ENCODE measurements around the gene PSMG2. TPM values are rescaled to one million over a fixed set of nuclear protein-coding genes. Genes with fewer than 3 reads are reported as not detected.
A peak's percentile ranks its signal among the peaks of the same experiment; 100 is the strongest.

PSMG2 gene
- total and polyA plus RNA-seq, 2 of the 13 experiments (the other 11 are each of a cell fraction or from before 2014, with no cell fraction given), result 53.4 to 94.8 TPM

- Histone ChIP-seq H3K27me3 (ENCODE audit: control insufficient read depth in 1 of 2, insufficient read depth in 2 of 2, low read length in 2 of 2) (no peaks in the 10 kb centered on the region), H3K9ac (ENCODE audit: insufficient read depth, low read depth, low read length) (peak overlapping the region; percentile 74), H3K4me3 (replicated peaks in 1 of 3; ENCODE audit: insufficient read depth in 1 of 3, low read depth in 2 of 3, low read length in 3 of 3) (peak overlapping the region; percentile 78 to 86 (median 85)), H3K27ac (ENCODE audit: extremely low read length, insufficient read depth, low read length) (peak overlapping the region; percentile 23), H3K4me1 (ENCODE audit: insufficient read depth, low read length) (peaks cover 24% of the 10 kb centered on the region), H3K79me2 (ENCODE audit: insufficient read depth, low read length) (peaks cover 16% of the 10 kb centered on the region), H3K36me3 (replicated peaks in 1 of 2; ENCODE audit: control insufficient read depth in 1 of 2, insufficient read depth in 2 of 2, low read length in 2 of 2) (no peaks in the 10 kb centered on the region), H3K4me2 (ENCODE audit: low read depth, low read length) (peak overlapping the region; percentile 86), H2AFZ (ENCODE audit: low read length) (no peak overlapping the region), H4K20me1 (ENCODE audit: insufficient read depth, low read length) (no peaks in the 10 kb centered on the region), H3K9me3 (ENCODE audit: low read length) (no peaks in the 10 kb centered on the region)
- 0% methylated on average over 26 of the region's 89 CpGs for WGBS (ENCODE audit: low lambda C conversion rate)
- in situ Hi-C loops (cut with HindIII; ENCODE audit: extremely low pct_ligation_motif_present, low pct_unique_long_range_greater_than_20kb) (loop anchor here (5.0 kb wide), 2 partner anchors 115 to 265 kb away; no protein-coding TSS in a partner anchor), intact Hi-C loops (cut with micrococcal nuclease; ENCODE audit: unreplicated experiment) (loop anchor here (5.0 kb wide), 3 partner anchors 195 to 375 kb away; no protein-coding TSS in a partner anchor)
- peak; percentile 79 for ATAC-seq
- no peak for DNase-seq (ENCODE audit: low spot score)
- no TSS peak for BruUV-seq (replicated peaks)
- POLR2A ChIA-PET, result interaction anchor here (0.9 to 1.0 kb wide), 2 partner anchors 236 to 280 kb away, joined by 3 read pairs; partner anchors contain the start of gene AFG3L2
- CTCF ChIA-PET (ENCODE audit: low intra/inter-chr PET ratio, low total read pairs), result interaction anchor here (6.0 kb wide), 1 partner anchor 265 kb away, joined by 55 read pairs; no protein-coding TSS in a partner anchor
- FAIRE-seq, result no peak
- no peak for TF ChIP-seq TP53 (CRISPR knock-in tag; conservative IDR thresholded peaks at IDR 0.05)
- TF ChIP-seq MAZ (IDR thresholded peaks at IDR 0.05; ENCODE audit: borderline replicate concordance, low read depth, low read length), result no peak
- TF ChIP-seq MAZ (CRISPR knock-in tag; IDR thresholded peaks at IDR 0.05; ENCODE audit: low read depth), result 0 out of 2 replicates have a peak, but pooled peaks have one; percentile 37
- no peak for TF ChIP-seq NFIC (IDR thresholded peaks at IDR 0.05; ENCODE audit: low read length)
- no peak for TF ChIP-seq HNF4G (IDR thresholded peaks at IDR 0.05; ENCODE audit: borderline replicate concordance, low read depth, low read length)
- TF ChIP-seq HNF4G (CRISPR knock-in tag; IDR thresholded peaks at IDR 0.05; ENCODE audit: borderline replicate concordance, low read depth), result peak; percentile 53; the same call in 1 of the 2 replicates
- no peak for TF ChIP-seq TIGD3 (CRISPR knock-in tag; IDR thresholded peaks at IDR 0.05; ENCODE audit: borderline replicate concordance)
- 0 out of 2 replicates have a peak, but pooled peaks have one; percentile 18 for TF ChIP-seq BCL3 (CRISPR knock-in tag; IDR thresholded peaks at IDR 0.05)
- TF ChIP-seq KDM2A (CRISPR knock-in tag; IDR thresholded peaks at IDR 0.05; ENCODE audit: borderline replicate concordance, low read depth), result peak; percentile 27; the same call in 1 of the 2 replicates
- TF ChIP-seq NCOA2 (CRISPR knock-in tag; IDR thresholded peaks at IDR 0.05), result no peak
- TF ChIP-seq RAD21 (CRISPR knock-in tag; IDR thresholded peaks at IDR 0.05), result peak; percentile 18; the same call in 1 of the 2 replicates
- no peak for TF ChIP-seq ZKSCAN8 (CRISPR knock-in tag; IDR thresholded peaks at IDR 0.05; ENCODE audit: borderline replicate concordance)
- peak; percentile 60; the same call in 1 of the 2 replicates for TF ChIP-seq ZBTB26 (CRISPR knock-in tag; IDR thresholded peaks at IDR 0.05; ENCODE audit: borderline replicate concordance)
- TF ChIP-seq SIN3A (IDR thresholded peaks at IDR 0.05; ENCODE audit: borderline replicate concordance, low read depth, low read length), result peak; percentile 74; the same call in 1 of the 2 replicates
- TF ChIP-seq, protein P1, sequence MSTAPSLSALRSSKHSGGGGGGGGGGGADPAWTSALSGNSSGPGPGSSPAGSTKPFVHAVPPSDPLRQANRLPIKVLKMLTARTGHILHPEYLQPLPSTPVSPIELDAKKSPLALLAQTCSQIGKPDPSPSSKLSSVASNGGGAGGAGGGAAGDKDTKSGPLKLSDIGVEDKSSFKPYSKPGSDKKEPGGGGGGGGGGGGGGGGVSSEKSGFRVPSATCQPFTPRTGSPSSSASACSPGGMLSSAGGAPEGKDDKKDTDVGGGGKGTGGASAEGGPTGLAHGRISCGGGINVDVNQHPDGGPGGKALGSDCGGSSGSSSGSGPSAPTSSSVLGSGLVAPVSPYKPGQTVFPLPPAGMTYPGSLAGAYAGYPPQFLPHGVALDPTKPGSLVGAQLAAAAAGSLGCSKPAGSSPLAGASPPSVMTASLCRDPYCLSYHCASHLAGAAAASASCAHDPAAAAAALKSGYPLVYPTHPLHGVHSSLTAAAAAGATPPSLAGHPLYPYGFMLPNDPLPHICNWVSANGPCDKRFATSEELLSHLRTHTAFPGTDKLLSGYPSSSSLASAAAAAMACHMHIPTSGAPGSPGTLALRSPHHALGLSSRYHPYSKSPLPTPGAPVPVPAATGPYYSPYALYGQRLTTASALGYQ (CRISPR knock-in tag; IDR thresholded peaks at IDR 0.05), result peak; percentile 52; the same call in 1 of the 2 replicates
- no peak for TF ChIP-seq ZNF570 (CRISPR knock-in tag; IDR thresholded peaks at IDR 0.05; ENCODE audit: borderline replicate concordance)
Observed at GRCh38 chr18:12656938-12657683, 45.7 kb upstream of the PSMG2 start.

Data from HepG2 (cell line).